Kasumi-1 (cell line): ENCODE results near the gene AZU1.
"Not testable (repeated sequence)": the region's sequence is repeated elsewhere in the genome, so short reads cannot be mapped to it uniquely, and the experiment has no call there.

ENCODE experiments used
- DNase-seq, 2 experiments: peaks; one replicate each; lab custom pipeline; 2025; lab: John Stamatoyannopoulos, UW

The AZU1 gene

DNA sequence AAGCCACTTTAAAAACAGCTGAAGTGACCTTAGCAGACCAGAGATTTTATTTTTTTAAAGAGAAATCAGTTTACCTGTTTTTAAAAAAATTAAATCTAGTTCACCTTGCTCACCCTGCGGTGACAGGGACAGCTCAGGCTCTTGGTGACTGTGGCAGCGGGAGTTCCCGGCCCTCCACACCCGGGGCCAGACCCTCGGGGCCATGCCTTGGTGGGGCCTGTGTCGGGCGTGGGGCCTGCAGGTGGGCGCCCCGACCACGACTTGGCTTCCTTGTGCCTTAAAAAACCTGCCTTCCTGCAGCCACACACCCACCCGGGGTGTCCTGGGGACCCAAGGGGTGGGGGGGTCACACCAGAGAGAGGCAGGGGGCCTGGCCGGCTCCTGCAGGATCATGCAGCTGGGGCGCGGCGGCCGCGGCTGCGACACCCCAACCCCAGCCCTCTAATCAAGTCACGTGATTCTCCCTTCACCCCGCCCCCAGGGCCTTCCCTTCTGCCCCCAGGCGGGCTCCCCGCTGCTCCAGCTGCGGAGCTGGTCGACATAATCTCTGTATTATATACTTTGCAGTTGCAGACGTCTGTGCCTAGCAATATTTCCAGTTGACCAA is 16.7 kb upstream of the AZU1 start:
- DNase-seq, result no peak

DNA sequence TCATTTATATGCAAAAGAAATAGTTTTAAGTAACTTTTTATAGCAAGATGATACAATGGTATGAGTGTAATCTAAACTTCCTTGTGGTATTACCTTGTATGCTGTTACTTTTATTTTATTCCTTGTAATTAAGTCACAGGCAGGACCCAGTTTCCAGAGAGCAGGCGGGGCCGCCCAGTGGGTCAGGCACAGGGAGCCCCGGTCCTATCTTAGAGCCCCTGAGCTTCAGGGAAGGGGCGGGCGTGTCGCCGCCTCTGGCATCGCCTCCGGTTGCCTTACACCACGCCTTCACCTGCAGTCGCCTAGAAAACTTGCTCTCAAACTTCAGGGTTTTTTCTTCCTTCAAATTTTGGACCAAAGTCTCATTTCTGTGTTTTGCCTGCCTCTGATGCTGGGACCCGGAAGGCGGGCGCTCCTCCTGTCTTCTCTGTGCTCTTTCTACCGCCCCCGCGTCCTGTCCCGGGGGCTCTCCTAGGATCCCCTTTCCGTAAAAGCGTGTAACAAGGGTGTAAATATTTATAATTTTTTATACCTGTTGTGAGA is 16.1 kb upstream of the AZU1 start:
- DNase-seq, result peak in 1 of 2 experiments; percentile 56

DNA sequence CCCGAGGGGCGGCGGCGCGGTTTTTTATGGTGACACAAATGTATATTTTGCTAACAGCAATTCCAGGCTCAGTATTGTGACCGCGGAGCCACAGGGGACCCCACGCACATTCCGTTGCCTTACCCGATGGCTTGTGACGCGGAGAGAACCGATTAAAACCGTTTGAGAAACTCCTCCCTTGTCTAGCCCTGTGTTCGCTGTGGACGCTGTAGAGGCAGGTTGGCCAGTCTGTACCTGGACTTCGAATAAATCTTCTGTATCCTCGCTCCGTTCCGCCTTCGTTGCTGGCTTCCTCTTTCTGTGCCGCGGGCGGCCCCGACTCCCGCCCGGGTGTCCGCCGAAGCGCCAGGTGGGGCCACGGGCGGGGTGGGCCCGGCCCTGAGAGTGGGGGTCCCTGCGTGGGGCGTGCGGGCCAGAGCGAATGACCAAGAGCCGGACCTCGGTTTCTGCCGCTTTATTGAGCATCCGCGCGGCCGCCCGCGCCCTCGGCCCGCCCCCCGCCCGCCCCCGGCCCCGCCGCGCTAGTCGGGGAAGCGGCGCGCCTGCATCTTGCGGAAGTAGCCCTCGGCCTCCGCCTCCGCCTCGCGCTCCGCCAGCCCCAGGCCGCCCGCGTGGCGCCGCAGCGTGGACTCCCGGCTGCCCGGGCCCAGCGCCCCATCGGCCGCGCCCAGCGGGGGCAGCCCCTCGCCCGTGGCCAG is 15.4 kb upstream of the AZU1 start:
- DNase-seq, result peak; percentile 25 to 41

DNA sequence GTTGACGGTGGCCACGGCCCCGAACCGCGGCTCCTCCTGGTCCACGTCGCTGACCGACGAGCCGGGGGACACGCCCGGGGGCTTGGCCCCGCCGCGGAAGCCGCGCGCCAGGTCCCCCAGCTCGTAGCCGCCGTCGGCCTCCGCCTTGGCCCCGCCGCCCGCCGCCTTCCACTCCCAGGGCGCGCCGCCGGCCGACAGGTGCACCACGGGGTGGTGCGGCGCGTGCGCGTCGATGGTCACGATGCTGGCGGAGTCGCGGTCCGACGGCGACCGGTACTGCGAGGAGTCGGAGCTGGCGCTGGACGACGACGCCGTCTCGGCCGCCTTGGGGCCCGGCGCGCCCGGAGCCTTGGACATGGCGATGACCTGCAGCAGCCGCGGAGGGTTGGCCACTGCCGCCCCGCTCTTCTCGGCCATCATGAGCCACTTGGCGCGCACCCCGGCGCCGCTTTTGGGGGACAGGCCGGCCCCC is 14.9 kb upstream of the AZU1 start:
- no peak for DNase-seq

DNA sequence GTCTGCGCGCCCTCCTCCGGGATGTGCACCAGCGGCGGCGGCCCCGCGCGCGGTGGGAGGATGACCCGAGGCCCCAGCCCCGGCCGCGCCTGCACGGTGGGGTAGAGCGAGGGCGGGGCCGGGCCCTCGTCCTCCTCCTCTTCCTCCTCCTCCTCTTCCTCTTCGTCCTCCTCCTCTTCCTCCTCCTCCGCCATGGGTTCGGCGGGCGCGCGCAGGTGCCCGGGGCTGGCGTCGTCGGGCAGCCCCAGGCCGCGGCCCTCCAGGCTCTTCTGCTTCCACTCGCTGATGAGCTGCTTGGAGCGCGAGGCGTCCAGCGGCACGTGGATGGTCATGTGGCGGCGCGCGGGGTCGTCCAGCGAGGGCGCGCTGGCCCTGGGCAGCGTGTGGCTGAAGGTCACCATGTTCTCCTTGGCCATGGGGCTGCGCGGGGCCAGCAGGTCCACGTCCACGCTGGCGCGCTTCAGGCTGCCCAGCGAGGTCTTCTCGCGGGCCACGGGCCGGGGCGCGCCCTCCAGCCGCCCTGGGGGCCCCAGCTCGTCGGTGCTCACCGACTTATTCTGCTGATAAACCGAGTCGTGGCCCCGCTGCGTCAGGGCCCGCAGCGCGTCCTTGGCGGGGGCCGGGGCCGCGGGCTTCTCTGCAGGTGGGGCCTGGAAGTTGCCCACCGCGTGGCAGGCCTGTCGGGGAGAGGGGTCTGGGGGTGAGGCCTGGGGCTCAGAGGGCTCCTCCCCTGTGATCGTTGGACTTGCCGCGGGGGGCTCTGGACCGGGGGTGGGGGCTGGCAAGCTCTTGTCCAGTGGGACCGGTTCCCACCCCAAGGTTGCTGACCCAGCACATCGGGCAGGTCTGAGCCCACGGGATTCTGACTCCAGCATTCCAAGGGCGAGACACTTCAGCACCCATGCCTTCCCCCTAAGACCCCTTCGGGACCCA is 14.2 kb upstream of the AZU1 start:
- no peak for DNase-seq

DNA sequence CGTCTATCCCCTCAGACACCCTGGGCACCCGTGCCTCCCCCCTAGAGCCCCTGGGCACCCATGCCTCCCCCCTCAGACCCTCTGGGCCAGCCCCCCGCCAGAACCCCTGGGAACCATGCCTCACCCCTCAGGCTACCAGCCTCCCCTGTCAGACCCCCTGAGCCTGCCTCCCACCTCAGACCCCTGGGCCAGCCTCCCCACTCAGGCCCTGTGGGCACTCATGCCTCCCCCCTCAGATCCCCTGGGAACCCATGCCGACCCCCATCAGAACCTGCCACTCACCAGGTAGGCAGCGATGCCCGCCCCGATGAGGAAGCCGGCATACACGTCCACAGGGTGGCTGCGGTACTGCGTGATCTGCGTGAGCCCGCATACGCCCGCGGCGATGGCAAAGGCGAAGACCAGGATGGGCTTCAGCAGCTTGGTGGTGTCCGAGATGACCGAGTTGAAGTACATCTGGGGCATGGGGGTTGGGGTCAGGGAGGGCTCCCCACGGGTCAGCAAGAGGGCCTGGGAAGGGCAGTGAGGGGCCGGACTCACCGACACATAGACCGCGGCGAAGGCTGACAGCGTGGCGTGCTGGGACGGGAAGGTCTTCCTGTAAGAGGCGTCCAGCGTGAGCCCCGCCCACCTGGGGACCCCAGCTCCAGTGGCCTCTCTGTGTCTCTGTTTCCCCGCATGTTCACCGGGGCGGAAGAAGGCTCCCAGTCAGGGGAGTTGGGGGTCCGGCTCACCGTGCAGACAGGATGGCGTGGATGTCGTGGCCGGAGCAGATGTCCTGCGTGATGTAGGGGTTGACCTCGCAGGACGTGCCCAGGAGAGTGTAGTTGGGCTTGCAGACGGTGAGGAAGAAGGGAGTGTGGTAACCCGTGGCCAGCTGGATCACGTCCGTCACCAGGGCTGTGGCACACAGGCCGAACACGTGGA is 13.2 kb upstream of the AZU1 start:
- DNase-seq, result no peak

DNA sequence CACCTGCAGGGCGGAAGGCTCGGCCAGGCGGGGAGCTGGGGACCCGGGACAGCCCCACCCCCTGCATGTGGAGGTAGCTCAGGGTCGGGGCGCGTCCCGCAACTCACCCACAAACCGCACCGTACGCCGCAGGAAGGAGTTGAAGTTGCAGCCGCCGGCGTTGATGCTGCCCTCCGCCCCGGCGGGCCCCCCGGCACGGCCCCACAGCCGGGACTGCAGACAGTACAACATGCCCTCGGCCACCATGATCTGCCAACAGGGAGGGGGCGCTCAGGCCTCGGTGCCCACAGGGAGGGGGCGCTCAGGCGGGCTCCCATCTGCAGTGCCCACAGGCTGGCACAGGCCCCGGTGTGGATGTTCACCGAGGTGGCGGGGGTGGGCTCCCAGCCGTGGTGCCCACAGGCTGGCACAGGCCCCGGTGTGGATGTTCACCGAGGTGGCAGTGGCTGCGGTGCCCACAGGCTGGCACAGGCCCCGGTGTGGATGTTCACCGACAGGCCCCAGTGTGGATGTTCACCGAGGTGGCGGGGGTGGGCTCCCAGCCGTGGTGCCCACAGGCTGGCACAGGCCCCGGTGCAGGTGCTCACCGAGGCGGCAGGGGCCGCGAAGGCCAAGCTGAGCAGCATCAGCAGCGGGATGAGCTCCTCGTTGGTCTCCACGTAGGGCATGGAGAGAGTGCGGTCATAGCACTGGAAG is 12.4 kb upstream of the AZU1 start:
- DNase-seq, result no peak

DNA sequence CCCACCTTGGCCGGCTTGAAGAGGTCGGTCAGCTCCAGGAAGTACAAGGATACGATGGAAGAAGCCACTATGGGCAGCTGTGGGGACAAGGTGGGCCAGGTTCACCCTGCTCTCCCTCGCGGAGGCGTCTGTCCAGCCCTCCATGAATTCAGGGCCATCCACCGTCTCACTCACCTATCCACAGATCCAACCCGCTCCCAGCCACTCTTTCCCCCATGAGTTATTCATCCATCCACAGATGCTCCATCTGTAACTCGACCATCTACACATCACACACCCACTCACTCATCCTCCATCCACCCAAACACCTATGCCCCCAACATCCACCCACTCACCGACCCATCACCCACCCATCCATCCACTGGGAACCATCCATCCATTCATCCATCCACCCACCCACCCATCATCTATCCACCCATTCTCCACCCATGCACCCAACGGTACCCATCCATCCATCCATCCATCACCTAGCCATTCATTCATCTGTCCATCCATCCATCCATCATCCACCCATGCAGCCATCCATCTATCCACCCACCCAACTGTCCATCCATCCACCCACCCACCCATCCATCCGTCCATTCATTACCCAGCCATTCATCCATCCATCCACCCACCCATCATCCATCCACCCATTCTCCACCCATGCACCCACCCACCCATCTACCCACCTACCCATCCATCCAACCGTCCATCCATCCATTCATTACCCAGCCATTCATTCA is 11.7 kb upstream of the AZU1 start:
- no peak for DNase-seq

DNA sequence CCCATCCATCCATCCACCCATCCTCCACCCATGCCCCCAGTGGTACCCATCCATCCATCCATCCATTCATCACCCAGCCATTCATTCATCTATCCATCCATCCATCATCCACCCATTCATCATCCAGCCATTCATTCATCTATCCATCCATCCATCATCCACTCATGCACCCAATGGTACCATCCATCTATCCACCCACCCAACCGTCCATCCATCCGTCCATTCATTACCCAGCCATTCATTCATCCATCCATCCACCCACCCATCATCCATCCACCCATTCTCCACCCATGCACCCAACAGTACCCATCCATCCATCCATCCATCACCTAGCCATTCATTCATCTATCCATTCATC is 11.2 kb upstream of the AZU1 start:
- DNase-seq, result no peak

DNA sequence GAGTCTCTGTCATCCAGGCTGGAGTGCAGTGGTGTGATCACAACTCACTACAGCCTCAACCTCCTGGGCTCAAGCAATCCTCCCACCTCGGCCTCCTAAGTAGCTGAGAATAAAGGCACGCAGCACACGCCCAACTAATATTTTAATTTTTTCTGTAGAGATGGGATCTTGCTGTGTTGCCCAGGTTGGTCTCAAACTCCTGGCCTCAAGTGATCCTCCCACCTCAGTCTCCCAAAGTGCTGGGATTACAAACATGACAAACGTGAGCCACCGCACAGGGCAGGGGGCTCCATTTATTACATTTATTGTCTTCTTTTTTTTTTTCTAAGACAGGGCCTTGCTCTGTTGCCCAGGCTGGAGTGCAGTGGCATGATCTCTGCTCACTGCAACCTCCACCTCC is 7.4 kb upstream of the AZU1 start:
- DNase-seq, result not testable (repeated sequence)

DNA sequence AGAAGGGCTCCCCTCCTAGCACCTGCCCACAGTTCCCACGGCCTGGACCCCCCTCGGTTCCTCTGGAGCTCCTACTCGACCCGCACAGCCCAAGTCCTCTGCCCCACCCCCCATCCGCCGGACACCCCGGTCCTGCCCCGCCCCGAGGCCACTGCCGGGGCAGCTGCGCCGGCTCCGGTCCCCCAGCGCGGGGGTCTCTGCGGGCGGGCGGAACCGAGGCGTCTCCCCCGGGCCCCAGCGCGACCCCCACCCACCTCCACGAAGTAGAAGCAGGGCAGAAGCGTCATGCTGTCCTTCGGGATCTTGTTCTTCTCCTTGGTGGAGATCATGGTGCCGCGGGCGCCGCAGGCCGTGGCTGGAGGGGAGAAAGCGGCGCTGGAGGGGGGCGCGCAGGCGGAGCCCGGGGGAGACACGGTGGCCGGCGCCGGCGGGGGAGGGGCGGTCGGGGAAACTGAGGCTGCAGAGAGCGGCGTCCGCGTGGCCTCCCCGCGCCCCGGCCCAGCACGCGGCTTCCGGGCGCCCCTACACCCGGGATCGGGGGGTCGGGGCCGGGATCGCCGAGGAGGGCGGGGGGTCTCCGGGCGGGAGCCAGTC is 6.3 kb upstream of the AZU1 start:
- no peak for DNase-seq

DNA sequence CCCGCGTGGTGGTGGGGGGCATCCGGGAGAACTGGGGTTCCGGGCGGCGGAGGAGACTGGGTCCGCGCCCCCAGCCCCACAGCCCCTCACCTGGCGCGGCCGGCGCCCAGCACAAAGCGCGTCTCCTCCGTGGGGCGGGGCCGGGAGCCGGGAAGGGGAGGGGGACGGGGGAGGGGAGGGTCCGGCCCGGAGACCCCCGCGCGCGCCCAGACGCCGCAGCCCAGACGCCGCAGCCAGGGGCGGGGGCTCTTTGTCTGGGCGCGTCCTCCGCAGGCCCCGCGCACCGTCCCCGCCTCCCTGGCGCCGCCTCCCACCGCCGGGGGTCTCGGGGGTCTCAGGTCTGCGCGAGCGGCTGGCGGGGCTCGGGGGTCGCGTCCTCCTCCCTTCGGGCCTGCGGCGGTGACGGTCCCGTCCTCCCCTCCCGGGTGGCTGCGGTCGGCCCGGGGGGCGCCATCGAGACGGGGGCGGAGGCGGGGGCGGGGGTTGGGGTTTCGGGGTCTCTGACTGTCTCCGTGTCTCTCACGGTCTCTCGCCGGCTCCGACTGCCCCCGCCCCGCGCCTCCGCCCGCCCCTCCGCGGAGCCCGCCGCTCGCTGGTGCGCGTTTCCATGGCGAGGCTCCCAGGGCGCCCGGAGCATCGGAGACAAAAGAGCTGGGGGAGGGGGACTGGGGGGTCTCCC is 5.7 kb upstream of the AZU1 start, which contains the start of gene PLPPR3:
Gene PLPPR3, minus strand, starts transcription at position 131 of the 679 bp plus-strand sequence. CDS start 396 bp downstream, outside the sequence.
- DNase-seq, result peak; percentile 29 to 41

DNA sequence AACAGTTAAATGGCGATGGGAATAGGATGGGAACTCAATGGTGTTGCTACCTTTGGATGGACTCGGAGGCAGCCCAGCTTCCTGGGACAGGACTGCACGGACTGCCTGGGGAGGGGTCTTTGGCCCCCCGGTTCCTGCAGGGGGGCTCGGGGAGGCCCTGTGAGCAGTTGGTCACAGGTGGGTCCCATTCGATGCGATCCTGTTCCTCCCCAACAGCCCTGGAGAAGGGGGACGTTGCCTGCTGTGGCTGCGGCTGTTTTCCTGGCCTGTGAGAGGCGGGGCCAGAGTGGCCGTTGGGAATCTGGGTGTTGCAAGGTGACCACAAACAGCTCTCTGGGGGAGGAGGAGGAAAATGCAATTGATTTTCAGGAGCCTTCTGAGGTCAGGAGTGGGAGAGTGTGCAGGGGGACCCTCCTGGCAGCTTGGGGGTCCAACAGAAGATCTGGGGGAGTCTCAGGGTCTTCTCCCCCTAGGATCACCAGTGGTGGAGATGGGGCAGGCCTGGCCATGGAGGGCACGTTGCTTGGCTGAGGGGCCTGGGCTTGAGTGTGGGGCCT is 4.0 kb upstream of the AZU1 start:
- DNase-seq, result peak; percentile 82 to 85

DNA sequence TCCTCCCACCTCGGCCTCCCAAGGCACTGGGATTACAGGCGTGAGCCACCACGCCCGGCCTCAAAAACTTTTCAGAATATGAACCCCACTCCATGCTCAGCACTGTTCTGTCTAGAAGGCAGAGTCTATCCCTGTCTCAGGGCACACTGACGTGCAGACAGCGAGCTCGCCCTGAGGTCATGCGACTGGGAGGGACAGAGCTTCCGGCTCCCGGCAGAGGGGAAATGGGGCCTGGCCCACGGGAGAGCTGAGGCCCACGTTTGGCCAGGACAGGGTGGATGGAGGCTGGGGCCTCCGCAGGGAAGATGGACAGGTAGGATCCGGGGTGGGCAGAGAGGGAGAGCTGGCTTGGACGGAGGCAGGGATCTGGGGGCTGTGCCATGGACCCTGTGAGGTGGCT is 2.8 kb upstream of the AZU1 start:
- DNase-seq, result peak; percentile 59 to 61

DNA sequence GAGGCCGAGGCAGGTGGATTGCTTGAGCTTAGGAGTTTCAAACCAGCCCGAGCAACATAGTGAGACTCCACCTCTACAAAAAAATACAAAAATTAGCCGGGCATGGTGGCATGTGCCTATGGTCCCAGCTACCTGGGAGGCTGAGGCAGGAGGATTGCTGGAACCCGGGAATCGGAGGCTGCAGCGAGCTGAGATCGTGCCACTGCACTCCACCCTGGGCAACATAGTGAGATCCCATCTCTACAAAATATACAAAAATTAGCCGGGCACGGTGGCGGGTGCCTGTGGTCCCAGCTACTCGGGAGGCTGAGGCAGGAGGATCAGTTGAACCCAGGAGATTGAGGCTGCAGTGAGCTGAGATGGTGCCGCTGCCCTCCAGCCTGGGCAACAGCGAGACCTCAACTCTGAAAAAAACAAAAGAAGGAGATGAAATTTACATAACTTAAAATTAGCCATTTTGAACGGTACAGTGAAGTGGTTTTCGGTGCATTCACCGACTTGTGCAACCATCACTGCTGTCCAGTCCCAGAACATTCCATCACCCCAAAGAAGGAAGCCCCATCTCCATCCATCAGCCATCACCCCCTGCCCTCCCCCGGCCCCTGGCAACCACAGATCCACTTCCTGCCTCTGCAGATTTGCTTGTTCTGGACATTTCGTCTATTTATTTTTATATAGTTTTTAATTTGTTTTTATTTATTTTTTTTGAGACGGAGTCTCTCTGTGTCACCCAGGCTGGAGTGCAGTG is 1.6 kb upstream of the AZU1 start:
- no peak for DNase-seq

DNA sequence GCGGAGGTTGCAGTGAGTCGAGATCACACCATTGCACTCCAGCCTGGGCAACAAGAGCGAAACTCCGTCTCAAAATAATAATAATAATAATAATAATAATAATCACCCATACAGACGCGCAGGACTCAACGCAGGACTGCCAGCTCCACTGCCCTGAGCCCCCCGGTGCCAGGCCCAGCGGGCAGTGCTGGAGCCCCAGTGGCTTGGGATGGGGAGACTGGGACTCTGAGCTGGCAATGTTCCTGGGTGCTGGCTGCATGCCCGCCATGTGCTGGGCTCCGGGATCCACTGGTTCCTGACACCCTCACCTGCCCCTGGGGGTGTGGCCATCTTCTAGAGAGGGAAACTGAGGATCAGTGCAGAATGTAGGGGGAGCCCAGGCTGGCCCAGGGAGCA is 325 bp upstream of the AZU1 start:
- DNase-seq, result no peak

DNA sequence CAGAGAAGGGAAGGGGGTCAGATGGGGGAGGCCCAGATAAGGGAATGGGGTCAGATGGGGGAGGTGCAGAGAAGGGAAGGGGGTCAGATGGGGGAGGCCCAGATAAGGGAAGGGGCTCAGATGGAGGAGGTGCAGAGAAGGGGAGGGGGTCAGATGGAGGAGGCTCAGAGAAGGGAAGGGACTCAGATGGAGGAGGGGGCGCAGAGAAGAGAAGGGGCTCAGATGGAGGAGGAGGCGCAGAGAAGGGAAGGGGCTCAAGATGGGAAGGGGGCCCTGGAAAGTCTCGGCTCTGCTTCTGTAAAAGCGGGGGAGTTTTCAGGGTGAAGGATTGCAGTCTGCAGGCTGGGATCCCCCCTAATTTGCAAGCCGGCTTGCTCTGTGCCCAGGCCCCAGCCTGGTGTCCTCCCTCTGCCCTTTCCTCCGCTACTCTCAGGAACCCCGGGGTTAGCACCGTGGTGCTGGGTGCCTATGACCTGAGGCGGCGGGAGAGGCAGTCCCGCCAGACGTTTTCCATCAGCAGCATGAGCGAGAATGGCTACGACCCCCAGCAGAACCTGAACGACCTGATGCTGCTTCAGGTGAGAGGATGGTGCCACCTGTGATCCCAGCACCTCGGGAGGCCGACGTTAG is 1.6 kb downstream of the AZU1 start:
- no peak for DNase-seq
